LNCaP clone FGC (cell line): ENCODE data around the gene TOE1.

Experiments used
- DNase-seq: peaks from one replicate; pipeline ENCODE4 v3.0.0-alpha.2; 2011; ENCODE audit warnings: low read depth
- H3K4me3 ChIP-seq: 2 replicates; pipeline ENCODE4 v1.5.1; 2011; ENCODE audit warnings: mild to moderate bottlenecking, low read depth, low read length, control low read depth
- TF ChIP-seq, protein P1 (sequence below): IDR thresholded peaks from 2 replicates; pipeline ENCODE4 v1.5.1; 2012; ENCODE audit warnings: mild to moderate bottlenecking; ENCODE audit not compliant: control insufficient read depth, insufficient read depth; ENCODE audit errors: extremely low read depth

The TOE1 gene

DNA sequence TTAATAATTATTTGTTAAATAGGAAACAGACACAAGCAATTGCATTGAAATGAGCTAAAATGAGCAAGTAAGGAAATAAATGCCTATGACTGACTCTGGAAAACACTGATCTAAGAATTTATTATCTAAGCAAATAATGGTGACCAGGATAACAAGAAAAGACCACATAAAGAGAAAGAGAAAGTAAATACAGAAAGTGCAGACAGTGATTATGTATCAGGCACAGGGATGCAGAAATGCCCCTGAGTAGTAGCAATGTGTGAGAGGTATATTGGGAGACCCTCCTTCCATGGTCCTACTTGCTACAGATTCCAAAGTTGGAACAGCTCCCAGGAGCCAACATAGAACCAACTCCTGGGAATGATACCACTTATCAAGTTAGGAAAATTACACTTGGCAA, 33.6 kb downstream of the TOE1 start:
- TF ChIP-seq, protein P1, sequence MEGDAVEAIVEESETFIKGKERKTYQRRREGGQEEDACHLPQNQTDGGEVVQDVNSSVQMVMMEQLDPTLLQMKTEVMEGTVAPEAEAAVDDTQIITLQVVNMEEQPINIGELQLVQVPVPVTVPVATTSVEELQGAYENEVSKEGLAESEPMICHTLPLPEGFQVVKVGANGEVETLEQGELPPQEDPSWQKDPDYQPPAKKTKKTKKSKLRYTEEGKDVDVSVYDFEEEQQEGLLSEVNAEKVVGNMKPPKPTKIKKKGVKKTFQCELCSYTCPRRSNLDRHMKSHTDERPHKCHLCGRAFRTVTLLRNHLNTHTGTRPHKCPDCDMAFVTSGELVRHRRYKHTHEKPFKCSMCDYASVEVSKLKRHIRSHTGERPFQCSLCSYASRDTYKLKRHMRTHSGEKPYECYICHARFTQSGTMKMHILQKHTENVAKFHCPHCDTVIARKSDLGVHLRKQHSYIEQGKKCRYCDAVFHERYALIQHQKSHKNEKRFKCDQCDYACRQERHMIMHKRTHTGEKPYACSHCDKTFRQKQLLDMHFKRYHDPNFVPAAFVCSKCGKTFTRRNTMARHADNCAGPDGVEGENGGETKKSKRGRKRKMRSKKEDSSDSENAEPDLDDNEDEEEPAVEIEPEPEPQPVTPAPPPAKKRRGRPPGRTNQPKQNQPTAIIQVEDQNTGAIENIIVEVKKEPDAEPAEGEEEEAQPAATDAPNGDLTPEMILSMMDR: no peak

DNA sequence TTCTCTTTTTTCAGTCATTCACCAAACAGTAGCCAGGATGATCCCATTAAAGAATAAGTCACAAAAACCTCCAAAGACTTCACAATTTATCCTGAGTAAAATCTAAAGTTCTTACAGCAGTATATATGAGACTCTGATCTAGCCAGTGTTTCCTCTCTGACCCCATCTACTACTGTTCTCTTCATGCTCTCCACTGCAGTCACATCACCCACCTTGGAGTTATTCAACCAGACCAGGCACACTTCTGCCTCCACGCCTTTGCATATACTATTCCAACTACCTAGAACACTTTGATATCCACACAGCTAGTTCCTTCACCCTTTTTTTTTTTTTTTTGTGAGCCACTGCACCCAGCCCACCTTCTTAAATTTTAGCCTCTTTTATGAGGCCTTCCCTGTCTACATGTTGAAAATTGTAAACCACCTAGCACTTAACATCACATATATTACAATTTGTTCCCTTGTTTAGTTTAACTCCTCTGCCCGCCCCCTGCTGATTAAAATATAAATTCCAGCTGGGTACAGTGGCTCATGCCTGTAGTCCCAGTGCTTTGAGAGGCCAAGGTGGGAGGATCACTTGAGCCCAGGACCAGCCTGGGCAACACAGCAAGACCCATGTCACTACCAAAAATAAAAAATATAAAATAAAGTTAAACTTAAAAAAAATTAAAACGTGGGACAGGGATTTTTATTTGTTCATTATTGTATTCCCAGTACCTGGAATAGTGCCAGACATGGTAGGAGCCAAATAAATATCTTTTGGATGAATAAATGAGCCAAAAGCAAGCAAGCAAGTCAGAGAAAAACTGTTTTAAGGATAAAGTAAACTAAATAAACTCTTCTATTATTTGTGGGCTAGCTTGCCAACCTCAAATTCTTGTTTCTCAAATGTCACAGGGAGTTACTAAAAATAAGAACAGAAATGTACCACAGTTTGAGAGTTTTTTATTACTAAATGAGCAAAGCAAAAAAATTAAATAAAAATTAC, 35.4 kb downstream of the TOE1 start:
- TF ChIP-seq, protein P1: no peak
- H3K4me3 ChIP-seq: no peak overlapping the region
- no peak for DNase-seq

More for the DNA sequence above, 33.6 kb downstream of the TOE1 start:
- H3K4me3 ChIP-seq: no peak overlapping the region
- DNase-seq: no peak

DNA sequence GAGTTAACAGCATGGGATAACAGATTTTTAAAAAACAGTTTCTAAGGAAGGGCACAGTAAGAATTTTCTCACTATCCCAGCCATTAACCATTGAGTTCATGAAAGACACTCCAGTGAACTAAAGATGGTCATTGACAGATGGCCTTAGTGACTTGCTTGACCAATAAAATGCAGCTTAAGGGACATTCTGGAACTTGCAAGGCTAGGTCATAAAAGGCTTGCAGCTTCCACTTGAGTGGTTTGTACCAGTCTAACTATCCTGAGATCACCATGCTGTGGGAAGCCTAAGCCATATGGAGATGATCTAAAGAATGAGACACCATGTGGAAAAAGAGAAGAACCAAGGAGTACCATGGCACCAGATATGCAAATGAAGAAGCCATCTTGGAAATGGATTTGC, 38.2 kb downstream of the TOE1 start:
- H3K4me3 ChIP-seq: no peak overlapping the region
- no peak for DNase-seq
- TF ChIP-seq, protein P1: no peak

DNA sequence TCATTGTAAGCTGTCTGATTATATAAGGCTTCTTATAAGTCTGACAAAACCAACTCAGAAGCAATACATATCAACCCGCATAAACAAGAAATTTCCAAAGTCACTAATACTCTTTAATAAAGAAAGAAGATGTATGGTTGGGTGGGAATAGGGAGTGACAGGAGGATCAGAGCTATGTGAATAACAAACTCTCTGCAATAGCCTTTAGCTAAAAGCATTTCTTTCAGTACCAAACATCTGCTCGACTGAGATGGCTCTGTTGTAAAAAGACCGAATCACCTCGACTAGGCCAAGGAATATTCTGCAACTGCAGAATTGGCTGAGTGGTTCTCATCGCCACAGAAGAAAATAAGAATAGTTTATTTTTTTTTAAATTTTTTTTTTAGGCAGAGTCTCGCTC, 39.6 kb downstream of the TOE1 start:
- no peak overlapping the region for H3K4me3 ChIP-seq
- DNase-seq: no peak
- TF ChIP-seq, protein P1: no peak

DNA sequence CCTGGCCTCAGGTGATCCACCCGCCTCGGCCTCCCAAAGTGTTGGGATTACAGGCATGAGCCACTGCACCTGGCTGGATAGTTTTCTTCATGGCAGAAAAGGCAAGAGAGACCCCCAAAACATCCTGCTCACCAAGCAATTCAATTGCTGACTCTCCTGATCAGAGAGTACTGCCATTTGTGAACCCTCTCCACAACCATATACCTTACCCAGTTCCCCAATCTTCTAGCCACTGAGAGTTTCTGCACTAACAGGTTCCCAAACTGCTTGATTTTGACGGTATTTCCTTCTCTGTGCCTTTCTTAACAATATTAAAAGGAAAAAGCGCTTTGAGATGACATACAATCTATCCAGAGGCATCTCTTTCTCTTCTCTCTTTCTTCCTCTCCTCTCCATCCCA, 40.2 kb downstream of the TOE1 start:
- no peak for DNase-seq
- no peak overlapping the region for H3K4me3 ChIP-seq
- TF ChIP-seq, protein P1: no peak

DNA sequence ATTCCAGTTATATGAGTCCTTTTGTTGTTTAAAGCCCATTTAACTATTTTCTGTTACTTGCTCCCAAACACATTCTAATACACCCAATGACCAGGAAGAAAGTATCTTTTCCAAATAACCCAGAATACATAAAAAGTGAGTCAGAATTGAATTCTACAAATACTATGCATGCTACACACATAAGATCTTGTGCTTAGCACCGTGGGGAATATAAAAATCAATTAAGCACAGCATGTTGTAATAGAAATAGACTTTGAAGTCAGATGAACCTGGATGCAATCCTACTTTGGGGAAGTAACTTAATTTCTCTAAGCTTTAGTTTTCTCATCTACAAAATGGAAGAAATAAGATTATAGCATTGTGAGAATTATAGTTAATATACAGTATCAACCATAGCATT, 40.8 kb downstream of the TOE1 start:
- no peak for DNase-seq
- TF ChIP-seq, protein P1: no peak
- no peak overlapping the region for H3K4me3 ChIP-seq

DNA sequence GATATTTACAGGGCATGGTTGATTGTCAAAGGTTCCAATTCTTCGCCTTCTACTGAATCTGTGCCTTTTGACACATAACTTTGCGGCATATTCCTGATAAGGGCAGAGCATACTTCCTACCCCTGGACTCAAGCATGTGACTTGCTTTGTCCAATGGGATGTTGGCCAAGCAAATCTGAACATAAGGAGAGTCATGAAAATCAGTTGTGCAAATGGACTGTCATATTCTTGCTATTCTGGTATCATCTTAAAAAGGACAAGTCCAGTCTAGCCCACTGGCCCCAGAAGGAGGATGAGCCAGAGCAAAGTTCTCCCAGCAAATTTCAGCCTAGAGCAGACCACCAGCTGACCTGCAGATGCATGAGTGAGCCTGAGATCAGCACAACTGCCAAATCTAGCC, 41.3 kb downstream of the TOE1 start:
- no peak for DNase-seq
- TF ChIP-seq, protein P1: no peak
- H3K4me3 ChIP-seq: no peak overlapping the region
